ENCODE results near the gene TET2. TPM values are rescaled to one million over a fixed set of nuclear protein-coding genes. Genes with fewer than 3 reads are reported as not detected.

The TET2 gene
- polyA plus RNA-seq, 3 donors, result 22.6 to 47.1 (median 42.5) TPM

DNA sequence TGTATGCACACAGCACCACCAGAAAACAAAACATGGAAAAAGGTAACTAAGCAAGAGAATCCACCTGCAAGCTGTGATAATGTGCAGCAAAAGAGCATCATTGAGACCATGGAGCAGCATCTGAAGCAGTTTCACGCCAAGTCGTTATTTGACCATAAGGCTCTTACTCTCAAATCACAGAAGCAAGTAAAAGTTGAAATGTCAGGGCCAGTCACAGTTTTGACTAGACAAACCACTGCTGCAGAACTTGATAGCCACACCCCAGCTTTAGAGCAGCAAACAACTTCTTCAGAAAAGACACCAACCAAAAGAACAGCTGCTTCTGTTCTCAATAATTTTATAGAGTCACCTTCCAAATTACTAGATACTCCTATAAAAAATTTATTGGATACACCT lies 90.2 kb downstream of the TET2 start:
- TF ChIP-seq, protein P1, sequence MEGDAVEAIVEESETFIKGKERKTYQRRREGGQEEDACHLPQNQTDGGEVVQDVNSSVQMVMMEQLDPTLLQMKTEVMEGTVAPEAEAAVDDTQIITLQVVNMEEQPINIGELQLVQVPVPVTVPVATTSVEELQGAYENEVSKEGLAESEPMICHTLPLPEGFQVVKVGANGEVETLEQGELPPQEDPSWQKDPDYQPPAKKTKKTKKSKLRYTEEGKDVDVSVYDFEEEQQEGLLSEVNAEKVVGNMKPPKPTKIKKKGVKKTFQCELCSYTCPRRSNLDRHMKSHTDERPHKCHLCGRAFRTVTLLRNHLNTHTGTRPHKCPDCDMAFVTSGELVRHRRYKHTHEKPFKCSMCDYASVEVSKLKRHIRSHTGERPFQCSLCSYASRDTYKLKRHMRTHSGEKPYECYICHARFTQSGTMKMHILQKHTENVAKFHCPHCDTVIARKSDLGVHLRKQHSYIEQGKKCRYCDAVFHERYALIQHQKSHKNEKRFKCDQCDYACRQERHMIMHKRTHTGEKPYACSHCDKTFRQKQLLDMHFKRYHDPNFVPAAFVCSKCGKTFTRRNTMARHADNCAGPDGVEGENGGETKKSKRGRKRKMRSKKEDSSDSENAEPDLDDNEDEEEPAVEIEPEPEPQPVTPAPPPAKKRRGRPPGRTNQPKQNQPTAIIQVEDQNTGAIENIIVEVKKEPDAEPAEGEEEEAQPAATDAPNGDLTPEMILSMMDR (IDR thresholded peaks at IDR 0.05), result no peak
- H3K9ac ChIP-seq (ENCODE audit: insufficient read depth, low read length, poor library complexity, severe bottlenecking), result no peak overlapping the region
- no peaks in the 10 kb centered on the region for H3K27me3 ChIP-seq (ENCODE audit: control insufficient read depth in 2 of 2, insufficient read depth in 2 of 2, low read length in 2 of 2)
- no peak overlapping the region for H3K4me2 ChIP-seq (replicated peaks; ENCODE audit: extremely low read depth, low read length, poor library complexity, severe bottlenecking)
- no peak overlapping the region for H2AFZ ChIP-seq (ENCODE audit: insufficient read depth, low read depth, low read length, poor library complexity, severe bottlenecking)
- Mint-ChIP-seq H3K27me3 (ENCODE audit: low read depth in 3 of 3) (no peaks in the 10 kb centered on the region), H3K9me3 (no peaks in the 10 kb centered on the region), H3K4me1 (peaks cover 2% of the 10 kb centered on the region), H3K27ac (peak overlapping the region in 1 of 7 donors; percentile 39), H3K36me3 (peaks cover 64 to 79% of the 10 kb centered on the region in 2 donors), H3K4me3 (no peak overlapping the region)
- H4K20me1 ChIP-seq (ENCODE audit: insufficient read depth, low read length), result peaks cover 100% of the 10 kb centered on the region
- H3K79me2 ChIP-seq (ENCODE audit: insufficient read depth, low read length), result peaks cover 86% of the 10 kb centered on the region
- no peaks in the 10 kb centered on the region for H3K4me1 ChIP-seq (ENCODE audit: control insufficient read depth in 1 of 2, insufficient read depth in 2 of 2, low read length in 2 of 2)
- WGBS (ENCODE audit: insufficient coverage), result 96% methylated on average over 2 of the region's 2 CpGs
- no peak for DNase-seq
- H3K9me3 ChIP-seq (replicated peaks in 1 of 2; ENCODE audit: control insufficient read depth in 1 of 2, insufficient read depth in 1 of 2, low read length in 2 of 2), result no peaks in the 10 kb centered on the region
- intact Hi-C loops (cut with micrococcal nuclease), result no loop called here
- H3K27ac ChIP-seq (ENCODE audit: low read depth in 1 of 2, low read length in 2 of 2), result peak overlapping the region in 1 of 2 donors; percentile 28
- H3K36me3 ChIP-seq (replicated peaks in 1 of 2; ENCODE audit: control insufficient read depth in 1 of 2, insufficient read depth in 2 of 2, low read length in 2 of 2), result peaks cover 62 to 83% of the 10 kb centered on the region in 2 donors
- H3K4me3 ChIP-seq (replicated peaks in 1 of 3; ENCODE audit: low read depth in 2 of 3, low read length in 3 of 3), result no peak overlapping the region

DNA sequence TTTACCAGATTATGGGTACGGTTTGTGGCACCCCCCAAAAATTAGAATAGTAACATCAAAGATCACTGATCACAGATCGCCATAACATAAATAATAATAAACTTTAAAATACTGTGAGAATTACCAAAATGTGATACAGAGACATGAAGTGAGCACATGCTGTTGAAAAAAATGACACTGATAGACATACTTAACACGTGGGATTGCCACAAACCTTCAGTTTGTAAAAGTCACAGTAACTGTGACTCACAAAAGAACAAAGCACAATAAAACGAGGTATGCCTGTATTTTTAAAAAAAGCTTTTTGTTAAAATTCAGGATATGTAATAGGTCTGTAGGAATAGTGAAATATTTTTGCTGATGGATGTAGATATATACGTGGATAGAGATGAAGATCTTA lies 93.4 kb downstream of the TET2 start:
- peaks cover 65 to 89% of the 10 kb centered on the region in 2 donors for H3K36me3 Mint-ChIP-seq
- H3K79me2 ChIP-seq (ENCODE audit: insufficient read depth, low read length), result peaks cover 62% of the 10 kb centered on the region
- no peak overlapping the region for H3K4me3 Mint-ChIP-seq
- no peaks in the 10 kb centered on the region for H3K9me3 ChIP-seq (replicated peaks in 1 of 2; ENCODE audit: control insufficient read depth in 1 of 2, insufficient read depth in 1 of 2, low read length in 2 of 2)
- no peak overlapping the region for H3K4me3 ChIP-seq (replicated peaks in 1 of 3; ENCODE audit: low read depth in 2 of 3, low read length in 3 of 3)
- TF ChIP-seq, protein P1 (IDR thresholded peaks at IDR 0.05), result no peak
- H3K4me1 ChIP-seq (ENCODE audit: control insufficient read depth in 1 of 2, insufficient read depth in 2 of 2, low read length in 2 of 2), result no peaks in the 10 kb centered on the region
- no peak overlapping the region for H2AFZ ChIP-seq (ENCODE audit: insufficient read depth, low read depth, low read length, poor library complexity, severe bottlenecking)
- H3K4me2 ChIP-seq (replicated peaks; ENCODE audit: extremely low read depth, low read length, poor library complexity, severe bottlenecking), result no peak overlapping the region
- intact Hi-C loops (cut with micrococcal nuclease), result no loop called here
- no peaks in the 10 kb centered on the region for H3K27me3 ChIP-seq (ENCODE audit: control insufficient read depth in 2 of 2, insufficient read depth in 2 of 2, low read length in 2 of 2)
- DNase-seq, result no peak
- H3K36me3 ChIP-seq (replicated peaks in 1 of 2; ENCODE audit: control insufficient read depth in 1 of 2, insufficient read depth in 2 of 2, low read length in 2 of 2), result peaks cover 74 to 100% of the 10 kb centered on the region in 2 donors
- no peaks in the 10 kb centered on the region for H3K27me3 Mint-ChIP-seq (ENCODE audit: low read depth in 3 of 3)
- H3K9ac ChIP-seq (ENCODE audit: insufficient read depth, low read length, poor library complexity, severe bottlenecking), result no peak overlapping the region
- peaks cover 100% of the 10 kb centered on the region for H4K20me1 ChIP-seq (ENCODE audit: insufficient read depth, low read length)
- peak overlapping the region in 2 of 7 donors; percentile 18 to 51 for H3K27ac Mint-ChIP-seq
- WGBS (ENCODE audit: insufficient coverage), result 100% methylated on average over 1 of the region's 5 CpGs
- no peaks in the 10 kb centered on the region for H3K9me3 Mint-ChIP-seq
- H3K4me1 Mint-ChIP-seq, result peaks cover 2% of the 10 kb centered on the region
- no peak overlapping the region for H3K27ac ChIP-seq (ENCODE audit: low read depth in 1 of 2, low read length in 2 of 2)

Data from CD14-positive monocyte (primary cell).